ENCODE measurements around the gene FRMD5.
"Not testable (repeated sequence)": the region's sequence is repeated elsewhere in the genome, so short reads cannot be mapped to it uniquely, and the experiment has no call there.

FRMD5 gene

GRCh38 chr15:43826508-43827341, 368.3 kb downstream of the FRMD5 start, which contains the start of gene WDR76:
Gene WDR76 (plus strand): TSS chr15:43827002. CDS start chr15:43827033, 31 bp downstream.
- peak; percentile 72 for DNase-seq

- DNase-seq, result no peak
These were observed 369.0 kb downstream of the FRMD5 start for GRCh38 chr15:43826029-43826507.

- DNase-seq, result not testable (repeated sequence)
These were observed 369.8 kb downstream of the FRMD5 start for GRCh38 chr15:43825305-43825704.

- DNase-seq, result peak; percentile 97
These were observed 370.5 kb downstream of the FRMD5 start, which contains the start of gene MFAP1 for GRCh38 chr15:43824302-43825246. Gene MFAP1 (minus strand): TSS chr15:43824690. CDS start chr15:43824569, 121 bp downstream.

- no peak for DNase-seq
These were observed 373.6 kb downstream of the FRMD5 start for GRCh38 chr15:43821505-43821904.

Data from NCI-H524 treated with DMSO at 0.1 percent for 48 hours (cell line).